ENCODE data around the gene SFXN2. TPM values are rescaled to one million over a fixed set of nuclear protein-coding genes. Genes with fewer than 3 reads are reported as not detected.
"Not testable (repeated sequence)": the region's sequence is repeated elsewhere in the genome, so short reads cannot be mapped to it uniquely, and the experiment has no call there.

Gene SFXN2, protein sequence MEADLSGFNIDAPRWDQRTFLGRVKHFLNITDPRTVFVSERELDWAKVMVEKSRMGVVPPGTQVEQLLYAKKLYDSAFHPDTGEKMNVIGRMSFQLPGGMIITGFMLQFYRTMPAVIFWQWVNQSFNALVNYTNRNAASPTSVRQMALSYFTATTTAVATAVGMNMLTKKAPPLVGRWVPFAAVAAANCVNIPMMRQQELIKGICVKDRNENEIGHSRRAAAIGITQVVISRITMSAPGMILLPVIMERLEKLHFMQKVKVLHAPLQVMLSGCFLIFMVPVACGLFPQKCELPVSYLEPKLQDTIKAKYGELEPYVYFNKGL
- total RNA-seq (1 to 10 TPM; 6.4 to 7.6 TPM), total RNA-seq (7.3 to 67.0 (median 38.3) reads per million in 172 experiments)
- polyA plus RNA-seq (2013, experiment 1 of 2): 6.2 TPM
- polyA plus RNA-seq (2013, experiment 2 of 2): 7.8 TPM

GRCh38 chr10:102714621-102715455, at the start of gene SFXN2:
SFXN2 (plus strand) TSS chr10:102714636; CDS start chr10:102726637, 12,001 bp downstream.
- ATAC-seq (ENCODE audit: poor library complexity) (peak; percentile 12), DNase-seq (peak; percentile 23 to 79 (median 45))
- ChIA-PET CTCF (interaction anchor here (0.7 to 6.2 kb wide), 12 partner anchors 9 to 187 kb away, joined by 3 to 30 read pairs (median 4); partner anchors contain the start of genes TRIM8 and WBP1L), POLR2A (interaction anchor here (1.0 to 4.1 kb wide), 18 partner anchors 19 to 897 kb away, joined by 3 to 91 read pairs (median 5); partner anchors contain the start of genes ACTR1A, CUEDC2, NT5C2 and OGA)
- no peak for TF ChIP-seq CTCF (IDR thresholded peaks at IDR 0.05)
- peaks cover 34% of the 10 kb centered on the region for H3K4me1 ChIP-seq (ENCODE audit: insufficient read depth, low read length)
- no peaks in the 10 kb centered on the region for H3K27me3 ChIP-seq (ENCODE audit: control insufficient read depth in 1 of 2, insufficient read depth in 2 of 2, low read length in 2 of 2)
- peak within 1 kb of the TSS; percentile 84 to 86 for H3K27ac ChIP-seq (ENCODE audit: low read depth in 1 of 2, low read length in 2 of 2)
- H3K9me3 Mint-ChIP-seq: no peaks in the 10 kb centered on the region
- intact Hi-C loops (cut with DNase I, micrococcal nuclease): loop anchor here (1.0 to 10.0 kb wide), 6 partner anchors 28 to 1360 kb away; partner anchors contain the start of genes ACTR1A (in 2 of the 2), SUFU (in 2 of the 2), WBP1L (in 2 of the 2) and BTRC (in 1 of the 2)
- peaks cover 25% of the 10 kb centered on the region for H3K36me3 Mint-ChIP-seq (ENCODE audit: low read depth)
- no peaks in the 10 kb centered on the region for H3K27me3 Mint-ChIP-seq
- peak within 1 kb of the TSS; percentile 98 for H3K4me3 ChIP-seq (ENCODE audit: low read length)
- H3K4me3 Mint-ChIP-seq: peak within 1 kb of the TSS; percentile 93
- H3K36me3 ChIP-seq (ENCODE audit: insufficient read depth, low read length): peaks cover 3% of the 10 kb centered on the region
- H3K27ac Mint-ChIP-seq: peak within 1 kb of the TSS; percentile 81
- H3K9me3 ChIP-seq (ENCODE audit: control insufficient read depth in 1 of 2, insufficient read depth in 1 of 2, low read length in 2 of 2): no peaks in the 10 kb centered on the region
- peaks cover 66% of the 10 kb centered on the region for H3K4me1 Mint-ChIP-seq (ENCODE audit: low read depth)

DNA sequence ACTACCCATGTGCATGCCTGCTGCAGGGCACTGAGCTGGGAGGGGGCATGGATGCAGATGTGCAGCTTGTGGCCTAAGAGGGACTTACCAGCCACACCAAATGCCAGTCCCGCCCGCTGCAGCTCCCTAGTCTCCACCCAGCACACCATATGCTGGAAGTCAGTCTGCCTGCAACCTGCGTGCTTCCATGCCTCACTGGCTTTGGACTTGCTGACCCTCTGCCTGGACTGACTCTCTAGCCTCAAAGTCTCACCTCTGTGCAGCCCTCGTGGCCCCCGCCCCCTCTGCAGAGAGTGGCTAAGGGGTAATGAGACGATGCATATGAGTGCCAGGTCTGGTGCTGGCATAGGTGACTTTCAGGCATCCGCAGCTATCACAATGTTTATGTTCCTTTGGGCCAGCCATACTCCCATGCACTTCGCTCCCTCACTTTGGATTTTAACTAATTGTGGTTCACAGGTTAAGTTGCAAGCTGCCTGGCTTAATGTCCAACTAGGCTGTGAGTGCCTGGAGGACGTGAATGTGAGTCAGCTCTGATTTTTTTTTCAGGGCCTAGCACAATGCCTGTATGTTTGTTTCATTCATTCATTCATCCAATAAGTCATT, 48.4 kb upstream of the SFXN2 start:
- H3K4me3 ChIP-seq (ENCODE audit: low read length): no peak overlapping the region
- H3K9me3 ChIP-seq (ENCODE audit: control insufficient read depth in 1 of 2, insufficient read depth in 1 of 2, low read length in 2 of 2): no peaks in the 10 kb centered on the region
- intact Hi-C loops (cut with DNase I, micrococcal nuclease): no loop called here
- Mint-ChIP-seq H3K27me3 (no peaks in the 10 kb centered on the region), H3K9me3 (no peaks in the 10 kb centered on the region), H3K36me3 (ENCODE audit: low read depth) (no peaks in the 10 kb centered on the region), H3K4me1 (ENCODE audit: low read depth) (peaks cover 37% of the 10 kb centered on the region), H3K4me3 (no peak overlapping the region), H3K27ac (no peak overlapping the region)
- ChIA-PET POLR2A (interaction anchor here (2.2 kb wide), 1 partner anchor 21 kb away, joined by 10 read pairs; the partner anchor contains the start of gene TRIM8), CTCF (no interaction called here)
- H3K27ac ChIP-seq (ENCODE audit: low read depth in 1 of 2, low read length in 2 of 2): no peak overlapping the region
- H3K4me1 ChIP-seq (ENCODE audit: insufficient read depth, low read length): peaks cover 37% of the 10 kb centered on the region
- ATAC-seq (ENCODE audit: poor library complexity) (no peak), DNase-seq (no peak)
- peaks cover 2% of the 10 kb centered on the region for H3K36me3 ChIP-seq (ENCODE audit: insufficient read depth, low read length)
- no peaks in the 10 kb centered on the region for H3K27me3 ChIP-seq (ENCODE audit: control insufficient read depth in 1 of 2, insufficient read depth in 2 of 2, low read length in 2 of 2)
- TF ChIP-seq CTCF (IDR thresholded peaks at IDR 0.05): no peak

GRCh38 chr10:102667411-102667810, 47.0 kb upstream of the SFXN2 start:
- DNase-seq; H3K27ac ChIP-seq (ENCODE audit: low read depth in 1 of 2, low read length in 2 of 2); H3K36me3 ChIP-seq (ENCODE audit: insufficient read depth, low read length); H3K27me3 ChIP-seq (ENCODE audit: control insufficient read depth in 1 of 2, insufficient read depth in 2 of 2, low read length in 2 of 2); H3K4me3 Mint-ChIP-seq; ATAC-seq (ENCODE audit: poor library complexity); intact Hi-C loops (cut with DNase I, micrococcal nuclease); H3K36me3 Mint-ChIP-seq (ENCODE audit: low read depth); H3K9me3 ChIP-seq (ENCODE audit: control insufficient read depth in 1 of 2, insufficient read depth in 1 of 2, low read length in 2 of 2); H3K27me3 Mint-ChIP-seq; H3K4me3 ChIP-seq (ENCODE audit: low read length); CTCF ChIA-PET; H3K9me3 Mint-ChIP-seq: not testable (repeated sequence)
- peaks cover 28% of the 10 kb centered on the region for H3K4me1 Mint-ChIP-seq (ENCODE audit: low read depth)
- H3K4me1 ChIP-seq (ENCODE audit: insufficient read depth, low read length): peaks cover 29% of the 10 kb centered on the region
- POLR2A ChIA-PET: interaction anchor here (2.2 kb wide), 1 partner anchor 22 kb away, joined by 10 read pairs; the partner anchor contains the start of gene TRIM8
- H3K27ac Mint-ChIP-seq: peak overlapping the region; percentile 85

All from CD4-positive, alpha-beta T cell (primary cell).